HepG2 (cell line): ENCODE data around the gene SEMA3F. TPM values are rescaled to one million over a fixed set of nuclear protein-coding genes. Genes with fewer than 3 reads are reported as not detected.

Experiments
- CEBPB ChIP-seq: IDR thresholded peaks from 2 replicates; pipeline ENCODE4 v1.6.1; 2011; ENCODE audit warnings: low read depth, low read length, improper control_type of control experiment, borderline replicate concordance
- CENPBD1 ChIP-seq: sonication (generic); formaldehyde crosslinking; IDR thresholded peaks from 2 replicates; pipeline ENCODE4 v1.8.0; 2022; ENCODE audit warnings: missing genetic modification reagents, low read depth, mild to moderate bottlenecking, borderline replicate concordance
- ETV5 ChIP-seq: IDR thresholded peaks from 2 replicates; pipeline ENCODE4 v1.6.1; 2018; ENCODE audit warnings: missing biosample characterization, missing genetic modification reagents, inconsistent platforms, borderline replicate concordance
- ETV6 ChIP-seq: sonication (generic); formaldehyde crosslinking; conservative IDR thresholded peaks from 2 replicates; pipeline ENCODE4 v1.4.0; 2020; ENCODE audit warnings: missing genetic modification reagents
- FOSL1 ChIP-seq: sonication (generic); formaldehyde crosslinking; IDR thresholded peaks from 2 replicates; pipeline ENCODE4 v1.9.0; 2021; ENCODE audit warnings: missing genetic modification reagents, borderline replicate concordance
- FOXK1 ChIP-seq: sonication (generic); formaldehyde crosslinking; IDR thresholded peaks from 2 replicates; pipeline ENCODE4 v1.4.0; 2020; ENCODE audit warnings: low read depth, missing genetic modification reagents, borderline replicate concordance
- HBP1 ChIP-seq: IDR thresholded peaks from 2 replicates; pipeline ENCODE4 v1.6.1; 2016; ENCODE audit warnings: low read depth, control low read depth
- KAT2B ChIP-seq: fragments of 150-350 bp; IDR thresholded peaks from 2 replicates; pipeline ENCODE4 v1.6.1; 2014; ENCODE audit warnings: low read depth, low read length, borderline replicate concordance
- SMYD3 ChIP-seq: sonication (generic); formaldehyde crosslinking; IDR thresholded peaks from 2 replicates; pipeline ENCODE4 v1.8.1; 2023; ENCODE audit warnings: mild to moderate bottlenecking, missing genetic modification reagents
- YEATS4 ChIP-seq: sonication (generic); formaldehyde crosslinking; IDR thresholded peaks from 2 replicates; pipeline ENCODE4 v1.4.0; 2020; ENCODE audit warnings: missing genetic modification reagents, borderline replicate concordance
- ZBTB25 ChIP-seq: IDR thresholded peaks from 2 replicates; pipeline ENCODE4 v1.6.1; 2018; ENCODE audit warnings: missing genetic modification reagents
- ZBTB46 ChIP-seq: sonication (generic); formaldehyde crosslinking; IDR thresholded peaks from 2 replicates; pipeline ENCODE4 v1.4.0; 2020; ENCODE audit warnings: mild to moderate bottlenecking, missing genetic modification reagents, borderline replicate concordance
- ZFP91 ChIP-seq: sonication (generic); formaldehyde crosslinking; IDR thresholded peaks from 2 replicates; pipeline ENCODE4 v1.9.0; 2022; ENCODE audit warnings: missing genetic modification reagents, mild to moderate bottlenecking, borderline replicate concordance
- ZNF382 ChIP-seq: sonication (generic); formaldehyde crosslinking; IDR thresholded peaks from 2 replicates; pipeline ENCODE4 v1.5.0; 2020; ENCODE audit warnings: missing genetic modification reagents, mild to moderate bottlenecking, borderline replicate concordance
- ZNF550 ChIP-seq: sonication (generic); formaldehyde crosslinking; IDR thresholded peaks from 2 replicates; pipeline ENCODE4 v1.4.0; 2020; ENCODE audit warnings: mild to moderate bottlenecking, missing genetic modification reagents, borderline replicate concordance
- ZNF558 ChIP-seq: sonication (generic); formaldehyde crosslinking; IDR thresholded peaks from 2 replicates; pipeline ENCODE4 v1.9.0; 2022; ENCODE audit warnings: mild to moderate bottlenecking, missing genetic modification reagents, borderline replicate concordance
- ZNF660 ChIP-seq: sonication (generic); formaldehyde crosslinking; IDR thresholded peaks from 2 replicates; pipeline ENCODE4 v1.5.1; 2020; ENCODE audit warnings: mild to moderate bottlenecking, low read depth, missing genetic modification reagents, borderline replicate concordance
- ZNF747 ChIP-seq: sonication (generic); formaldehyde crosslinking; IDR thresholded peaks from 2 replicates; pipeline ENCODE4 v1.8.1; 2023; ENCODE audit warnings: missing genetic modification reagents, mild to moderate bottlenecking, borderline replicate concordance
- polyA plus RNA-seq, 8 experiments: library from polyadenylated mRNA; depleted of rRNA in 3 of 8; stranded (reverse) in 7 of 8; unstranded in 1 of 8; fragments of >200 nt; fragmentation: Illumina TruSeq in 4 of 8; extraction: Trizol in 4 of 8; gene quantifications; 2 replicates each; pipeline versions ENCODE4 v1.2.1 to v1.2.3, GENCODE V29; 2011 to 2016; ENCODE audit warnings: low read depth in 4 of 8, missing spikeins in 1 of 8, mixed read lengths in 1 of 8; ENCODE audit not compliant: insufficient read depth in 1 of 8
- total RNA-seq, 5 experiments: library from RNA; depleted of rRNA; stranded (reverse); fragments of >200 nt; fragmentation: Illumina TruSeq; extraction: Trizol; gene quantifications; 2 replicates each; pipeline ENCODE4 v1.2.3, GENCODE V29; 2016; ENCODE audit warnings: low read depth in 1 of 5

The SEMA3F gene
- total and polyA plus RNA-seq, 2 of the 13 experiments (the other 11 are each of a cell fraction or from before 2014, with no cell fraction given): 7.6 to 17.2 TPM

- TF ChIP-seq ZBTB25 (no peak), ZNF660 (CRISPR knock-in tag) (no peak), FOSL1 (CRISPR knock-in tag) (no peak), ZFP91 (CRISPR knock-in tag) (peak; percentile 81; the same call in 1 of the 2 replicates), ZNF747 (CRISPR knock-in tag) (no peak; the same call in none of the 2 replicates), FOXK1 (CRISPR knock-in tag) (peak; percentile 37; the same call in 1 of the 2 replicates), ZNF382 (CRISPR knock-in tag) (no peak), CENPBD1 (CRISPR knock-in tag) (no peak), KAT2B (no peak), CEBPB (no peak), ZNF550 (CRISPR knock-in tag) (no peak), ETV6 (CRISPR knock-in tag) (no peak; the same call in none of the 2 replicates), HBP1 (CRISPR knock-in tag) (no peak; the same call in none of the 2 replicates), ZNF558 (CRISPR knock-in tag) (peak; percentile 92; the same call in 1 of the 2 replicates), SMYD3 (CRISPR knock-in tag) (0 out of 2 replicates have a peak, but pooled peaks have one; percentile 76), ETV5 (CRISPR knock-in tag) (peak; percentile 65), YEATS4 (peak; percentile 83; the same call in 1 of the 2 replicates), ZBTB46 (CRISPR knock-in tag) (0 out of 2 replicates have a peak, but pooled peaks have one; percentile 73)
Observed at GRCh38 chr3:50195501-50196252, 40.6 kb downstream of the SEMA3F start (continued).
